Karpas-422 (cell line): ENCODE data around the gene LILRA6. TPM values are rescaled to one million over a fixed set of nuclear protein-coding genes. Genes with fewer than 3 reads are reported as not detected.
"Not testable (repeated sequence)": the region's sequence is repeated elsewhere in the genome, so short reads cannot be mapped to it uniquely, and the experiment has no call there.

Source experiments
- DNase-seq: peaks from one replicate; pipeline ENCODE4 v3.0.0-alpha.2; 2015
- H2AFZ ChIP-seq: fragments of 200-600 bp; sonication (generic); 2 replicates; pipeline ENCODE4 v1.6.1; 2014; ENCODE audit warnings: antibody characterized with exemption, low read length, mixed read lengths
- H3K27ac ChIP-seq: fragments of 200-600 bp; sonication (generic); 2 replicates; pipeline ENCODE4 v1.5.1; 2014; ENCODE audit warnings: mild to moderate bottlenecking, low read length, moderate library complexity
- H3K27me3 ChIP-seq: fragments of 200-600 bp; sonication (generic); 2 replicates; pipeline ENCODE4 v1.6.1; 2014; ENCODE audit warnings: low read length, mixed read lengths
- H3K36me3 ChIP-seq: fragments of 200-600 bp; sonication (generic); 2 replicates; pipeline ENCODE4 v1.6.1; 2014; ENCODE audit warnings: low read length, mixed read lengths; ENCODE audit not compliant: insufficient read depth
- H3K4me1 ChIP-seq: fragments of 200-600 bp; sonication (generic); 2 replicates; pipeline ENCODE4 v1.6.1; 2014; ENCODE audit warnings: mild to moderate bottlenecking, low read length, mixed read lengths
- H3K4me2 ChIP-seq: fragments of 200-600 bp; sonication (generic); 2 replicates; pipeline ENCODE4 v1.6.1; 2014; ENCODE audit warnings: low read length, low read depth, mild to moderate bottlenecking; ENCODE audit not compliant: poor library complexity, severe bottlenecking
- H3K4me3 ChIP-seq: fragments of 200-600 bp; sonication (generic); 2 replicates; pipeline ENCODE4 v1.5.1; 2014; ENCODE audit warnings: mild to moderate bottlenecking, antibody characterized with exemption, low read length, mixed read lengths
- H3K79me2 ChIP-seq: fragments of 200-600 bp; sonication (generic); 2 replicates; pipeline ENCODE4 v1.6.1; 2014; ENCODE audit warnings: mild to moderate bottlenecking, low read length, mixed read lengths
- H3K9ac ChIP-seq: fragments of 200-600 bp; sonication (generic); 2 replicates; pipeline ENCODE4 v1.6.0; 2014; ENCODE audit warnings: low read length
- H3K9me2 ChIP-seq: fragments of 200-600 bp; sonication (generic), shearing (Covaris generic); replicated peaks from 2 replicates; pipeline ENCODE4 v1.6.0; 2014; ENCODE audit warnings: mild to moderate bottlenecking, low read length, moderate library complexity; ENCODE audit not compliant: insufficient read depth
- H3K9me3 ChIP-seq: fragments of 300-700, 200-600 bp; sonication (generic); 2 replicates; pipeline ENCODE4 v1.6.1; 2014; ENCODE audit warnings: low read length, mixed read lengths
- H4K20me1 ChIP-seq: fragments of 200-600 bp; sonication (generic); 2 replicates; pipeline ENCODE4 v1.6.1; 2014; ENCODE audit warnings: mild to moderate bottlenecking, antibody characterized with exemption, low read length, low read depth; ENCODE audit not compliant: insufficient read depth
- total RNA-seq: library from RNA; depleted of rRNA; stranded (reverse); fragments of >200 nt; shearing (Covaris generic); gene quantifications from 2 replicates; pipeline ENCODE4 v1.2.3, GENCODE V29; 2014; ENCODE audit warnings: low replicate concordance

Gene LILRA6
- total RNA-seq, 1 experiment from 2014 or later, result not detected

DNA sequence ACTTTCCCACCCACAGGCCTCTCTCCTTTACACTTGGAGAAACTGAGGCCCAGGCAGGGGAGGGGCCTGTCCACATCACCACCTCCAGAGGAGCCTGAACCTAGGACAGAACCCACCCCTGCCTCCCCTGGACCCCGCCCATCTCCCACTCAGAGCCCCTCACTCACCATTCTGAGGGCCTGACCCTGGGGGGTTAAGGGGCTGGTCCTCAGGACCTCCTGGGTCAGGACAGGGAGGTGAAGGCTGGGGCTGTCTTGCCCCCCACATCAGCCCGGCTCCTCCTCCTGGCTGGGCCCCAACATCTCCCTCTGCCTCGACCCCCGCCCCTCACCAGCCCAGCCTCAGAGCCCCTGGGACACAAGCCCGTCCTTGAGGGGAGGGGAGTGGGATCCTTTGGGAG, 22.9 kb downstream of the LILRA6 start:
- not testable (repeated sequence) for H3K36me3 ChIP-seq, H3K9me3 ChIP-seq, H3K9ac ChIP-seq, H3K4me1 ChIP-seq, H4K20me1 ChIP-seq, H2AFZ ChIP-seq, H3K27me3 ChIP-seq, H3K79me2 ChIP-seq, H3K9me2 ChIP-seq, H3K27ac ChIP-seq, H3K4me2 ChIP-seq, H3K4me3 ChIP-seq
- DNase-seq, result peak; percentile 23

DNA sequence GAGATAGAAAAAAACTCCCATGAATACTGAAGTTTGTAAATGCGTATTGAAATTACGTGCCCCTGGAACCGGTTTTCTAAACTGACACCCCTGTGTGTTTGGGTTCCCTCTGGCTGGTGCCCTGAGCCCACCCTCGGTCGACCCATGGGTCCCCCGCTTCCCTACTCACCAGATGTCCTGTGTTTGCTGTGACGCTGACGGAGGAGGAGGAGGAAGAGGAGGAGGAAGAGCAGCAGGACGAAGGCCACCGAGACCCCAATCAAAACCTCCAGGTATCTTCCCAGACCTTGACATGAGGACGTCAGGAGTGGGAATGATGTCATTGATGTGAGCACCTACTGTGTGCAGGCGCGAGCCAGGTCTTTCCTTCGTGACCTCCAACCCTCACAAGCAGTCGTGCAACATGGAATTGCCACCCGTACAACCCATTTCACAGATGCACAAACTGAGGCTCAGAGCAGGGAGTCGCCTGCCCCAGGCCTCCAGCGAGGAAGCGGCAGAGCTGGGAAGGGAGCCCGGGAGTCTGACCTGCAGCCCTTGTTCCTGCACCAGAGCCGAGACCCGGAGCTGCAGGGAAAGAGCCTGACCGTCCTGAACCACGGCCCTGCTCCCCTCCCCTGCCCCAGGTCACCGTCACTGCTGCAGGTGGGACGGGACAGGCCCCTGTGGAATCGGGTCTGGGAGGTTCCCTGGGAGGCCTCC, 23.5 kb downstream of the LILRA6 start:
- no peaks in the 10 kb centered on the region for H3K36me3 ChIP-seq

DNA sequence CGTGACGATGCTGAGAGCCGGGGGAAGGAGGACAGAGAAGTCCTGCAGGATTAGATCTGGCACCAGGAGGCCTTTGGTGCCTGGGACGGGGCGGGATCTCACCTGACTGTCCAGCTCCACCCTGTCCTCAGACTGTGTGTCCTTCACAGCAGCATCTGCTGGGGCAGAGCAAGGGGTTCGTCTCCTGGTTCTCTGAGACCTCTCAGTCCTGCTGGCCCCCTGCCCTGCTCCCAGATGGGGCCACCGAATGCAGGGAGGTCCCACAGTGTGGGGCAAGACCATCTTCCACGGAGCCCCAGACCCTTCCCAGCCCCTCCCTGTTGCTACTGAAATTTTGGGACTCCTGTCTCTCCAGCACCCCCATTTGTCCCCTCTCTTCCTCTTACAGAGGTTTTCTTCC, 24.3 kb downstream of the LILRA6 start:
- Histone ChIP-seq H3K9ac (no peak overlapping the region), H3K36me3 (no peaks in the 10 kb centered on the region), H3K27me3 (no peaks in the 10 kb centered on the region), H3K4me2 (no peak overlapping the region), H3K79me2 (no peaks in the 10 kb centered on the region), H3K4me3 (no peak overlapping the region), H3K9me2 (no peaks in the 10 kb centered on the region), H3K9me3 (no peaks in the 10 kb centered on the region), H2AFZ (no peak overlapping the region), H3K4me1 (no peaks in the 10 kb centered on the region), H4K20me1 (0 out of 2 replicates have a peak, but pooled peaks cover 3% of the 10 kb centered on the region), H3K27ac (no peak overlapping the region)
- DNase-seq, result no peak

More for the DNA sequence above, 23.5 kb downstream of the LILRA6 start:
- H3K4me2 ChIP-seq, result no peak overlapping the region
- no peak overlapping the region for H3K9ac ChIP-seq
- H3K27me3 ChIP-seq, result no peaks in the 10 kb centered on the region
- H3K4me3 ChIP-seq, result no peak overlapping the region
- 0 out of 2 replicates have a peak, but pooled peaks cover 3% of the 10 kb centered on the region for H4K20me1 ChIP-seq
- H3K4me1 ChIP-seq, result no peaks in the 10 kb centered on the region
- no peaks in the 10 kb centered on the region for H3K9me3 ChIP-seq
- no peak overlapping the region for H2AFZ ChIP-seq
- no peak overlapping the region for H3K27ac ChIP-seq
- no peak for DNase-seq
- no peaks in the 10 kb centered on the region for H3K9me2 ChIP-seq
- no peaks in the 10 kb centered on the region for H3K79me2 ChIP-seq

DNA sequence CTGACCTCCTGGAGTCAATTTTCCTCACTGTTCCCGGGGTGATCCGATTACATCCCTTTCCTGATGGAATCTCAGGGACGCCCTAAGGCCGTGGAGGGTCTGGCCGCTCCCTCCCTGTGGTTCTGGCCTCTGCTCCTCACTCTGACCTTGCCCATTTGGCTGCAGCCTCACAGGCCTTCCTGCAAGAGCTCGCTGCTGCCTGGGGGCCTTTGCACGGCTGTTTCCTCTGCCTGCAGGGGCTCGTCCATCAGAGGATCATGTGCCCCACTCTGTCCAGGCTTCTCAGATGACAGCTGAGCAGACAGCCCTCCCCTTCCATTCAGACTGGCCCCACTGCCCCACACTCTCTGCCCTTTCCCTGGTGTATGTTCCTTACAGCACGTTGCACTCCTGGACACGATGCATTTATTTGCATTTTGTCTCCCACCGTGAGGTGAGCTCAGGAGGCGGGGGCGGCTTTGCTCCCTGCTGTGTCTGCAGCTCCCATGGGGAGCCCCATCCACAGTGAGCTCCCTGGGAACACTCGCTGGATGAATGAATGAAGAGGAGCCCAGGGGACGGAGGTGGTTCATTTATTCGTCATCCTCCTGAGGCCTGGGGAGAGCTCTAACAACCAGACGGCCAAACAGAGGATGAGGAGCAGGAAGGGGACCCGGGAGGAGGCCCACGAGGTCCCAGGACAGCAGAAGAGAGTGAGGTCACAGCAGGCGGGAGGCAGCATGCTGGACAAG, 24.9 kb downstream of the LILRA6 start:
- H3K4me2 ChIP-seq, H3K79me2 ChIP-seq, H2AFZ ChIP-seq, H3K9me2 ChIP-seq, H3K9me3 ChIP-seq, H3K4me1 ChIP-seq, H3K36me3 ChIP-seq, H3K9ac ChIP-seq, H3K4me3 ChIP-seq, DNase-seq, H3K27me3 ChIP-seq, H3K27ac ChIP-seq, H4K20me1 ChIP-seq: not testable (repeated sequence)

DNA sequence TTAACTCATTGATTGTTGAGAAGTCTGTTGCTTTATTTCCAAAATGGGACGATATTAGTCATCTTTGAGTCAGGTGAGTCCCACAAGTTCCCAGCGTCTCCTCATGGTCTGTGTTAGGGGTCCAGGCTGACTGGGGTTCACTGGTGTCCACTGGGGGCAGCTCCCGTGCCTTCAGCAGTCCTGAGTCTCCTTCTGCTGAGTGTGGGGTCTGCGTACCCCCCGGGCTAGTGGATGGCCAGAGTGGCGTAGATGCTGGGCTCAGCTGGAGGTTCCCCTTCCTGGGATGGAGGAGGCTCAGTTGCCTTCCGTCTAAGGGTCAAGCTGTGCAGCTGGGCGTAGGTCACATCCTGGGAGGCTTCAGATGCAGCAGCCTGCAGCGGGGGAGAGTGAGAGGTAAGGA, 25.7 kb downstream of the LILRA6 start:
- Histone ChIP-seq H3K9me2 (no peaks in the 10 kb centered on the region), H3K9me3 (no peaks in the 10 kb centered on the region), H3K27me3 (no peaks in the 10 kb centered on the region), H3K9ac (no peak overlapping the region), H3K4me2 (no peak overlapping the region), H2AFZ (no peak overlapping the region), H3K4me3 (no peak overlapping the region), H3K79me2 (no peaks in the 10 kb centered on the region), H3K27ac (no peak overlapping the region), H3K4me1 (no peaks in the 10 kb centered on the region), H4K20me1 (0 out of 2 replicates have a peak, but pooled peaks cover 3% of the 10 kb centered on the region), H3K36me3 (no peaks in the 10 kb centered on the region)
- DNase-seq, result no peak

DNA sequence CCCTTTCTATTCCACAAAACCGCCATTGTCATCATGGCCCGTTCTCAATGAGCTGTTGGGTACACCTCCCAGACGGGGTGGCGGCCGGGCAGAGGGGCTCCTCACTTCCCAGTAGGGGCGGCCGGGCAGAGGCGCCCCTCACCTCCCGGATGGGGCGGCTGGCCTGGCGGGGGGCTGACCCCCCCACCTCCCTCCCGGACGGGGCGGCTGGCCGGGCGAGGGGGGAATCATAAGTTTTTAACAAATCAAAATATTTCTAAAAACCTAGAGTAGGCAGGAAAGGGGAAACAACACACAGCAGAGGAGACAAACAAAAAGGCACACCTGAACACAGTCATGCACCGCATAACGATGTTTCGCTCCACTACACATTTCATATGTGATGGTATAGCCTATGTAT, 27.9 kb downstream of the LILRA6 start:
- not testable (repeated sequence) for H3K4me3 ChIP-seq, H3K36me3 ChIP-seq, H3K9me2 ChIP-seq, H3K27ac ChIP-seq, H2AFZ ChIP-seq, H3K4me1 ChIP-seq, DNase-seq, H4K20me1 ChIP-seq, H3K9me3 ChIP-seq, H3K79me2 ChIP-seq, H3K27me3 ChIP-seq, H3K9ac ChIP-seq, H3K4me2 ChIP-seq

DNA sequence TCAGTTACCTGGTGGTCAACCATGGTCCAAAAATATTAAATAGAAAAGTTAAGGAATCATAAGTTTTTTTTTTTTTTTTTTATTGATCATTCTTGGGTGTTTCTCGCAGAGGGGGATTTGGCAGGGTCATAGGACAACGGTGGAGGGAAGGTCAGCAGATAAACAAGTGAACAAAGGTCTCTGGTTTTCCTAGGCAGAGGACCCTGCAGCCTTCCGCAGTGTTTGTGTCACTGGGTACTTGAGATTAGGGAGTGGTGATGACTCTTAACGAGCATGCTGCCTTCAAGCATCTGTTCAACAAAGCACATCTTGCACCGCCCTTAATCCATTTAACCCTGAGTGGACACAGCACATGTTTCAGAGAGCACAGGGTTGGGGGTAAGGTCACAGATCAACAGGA, 28.4 kb downstream of the LILRA6 start:
- not testable (repeated sequence) for H3K36me3 ChIP-seq, H3K4me1 ChIP-seq, H2AFZ ChIP-seq, H3K4me3 ChIP-seq, H3K27me3 ChIP-seq, H3K9me2 ChIP-seq, H3K9me3 ChIP-seq, DNase-seq, H3K27ac ChIP-seq, H3K4me2 ChIP-seq, H4K20me1 ChIP-seq, H3K9ac ChIP-seq, H3K79me2 ChIP-seq

DNA sequence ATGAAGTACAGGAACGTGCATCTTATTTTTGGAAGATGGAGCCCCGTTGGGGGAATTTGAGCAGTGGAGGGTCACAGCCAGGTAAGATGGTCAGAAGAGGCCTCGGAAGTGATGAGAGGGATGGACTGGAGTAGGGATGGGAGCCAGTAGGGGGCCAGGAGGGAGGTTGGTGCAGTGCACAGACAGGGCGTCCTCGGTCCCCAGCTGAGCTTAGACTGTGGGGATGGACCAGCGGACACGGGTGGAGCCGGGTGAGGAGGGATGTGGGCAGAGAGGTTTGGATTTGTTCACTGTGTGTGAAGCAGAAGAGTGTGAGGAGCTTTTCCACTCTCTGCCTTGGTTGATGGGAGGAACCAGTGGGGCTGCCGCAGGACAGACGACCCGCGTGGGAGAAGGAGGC, 31.4 kb downstream of the LILRA6 start:
- Histone ChIP-seq H2AFZ (no peak overlapping the region), H3K9ac (no peak overlapping the region), H3K27me3 (no peaks in the 10 kb centered on the region), H3K79me2 (no peaks in the 10 kb centered on the region), H3K4me2 (no peak overlapping the region), H3K9me3 (no peaks in the 10 kb centered on the region), H3K9me2 (no peaks in the 10 kb centered on the region), H3K4me3 (no peak overlapping the region), H4K20me1 (peaks cover 25% of the 10 kb centered on the region), H3K4me1 (no peaks in the 10 kb centered on the region), H3K36me3 (peaks cover 14% of the 10 kb centered on the region; the same call in 1 of the 2 replicates), H3K27ac (no peak overlapping the region)
- no peak for DNase-seq
